HCT116 (cell line): Measurements from ENCODE around the gene EEF1AKMT4. TPM values are rescaled to one million over a fixed set of nuclear protein-coding genes. Genes with fewer than 3 reads are reported as not detected.

Experiments used
- ATAC-seq: fragments of 200-7000 bp; cut with Tn5 transposase; 2 replicates; pipeline ENCODE4 v1.9.1; 2020; ENCODE audit warnings: mild to moderate bottlenecking, moderate library complexity
- BruUV-seq: library from RNA; stranded (reverse); fragments of 400-500 nt; replicated peaks from 2 replicates; lab custom pipeline; 2021; lab: Mats Ljungman, UMichigan
- CTCF ChIA-PET: fragments of 300-600 bp; sonication (Branson Sonifier 250); formaldehyde crosslinking; loops from one replicate; lab custom pipeline; 2021; ENCODE audit warnings: antibody characterized with exemption; lab: Charles Lee
- POLR2A ChIA-PET: fragments of 300-600, 350-600 bp; sonication (Branson Sonifier 250); formaldehyde crosslinking; loops from one replicate; lab custom pipeline; 2021; ENCODE audit warnings: antibody characterized with exemption; lab: Charles Lee
- RAD21 ChIA-PET, 2 experiments: fragments of 300-600 bp; sonication (Branson Sonifier 250); formaldehyde crosslinking; loops; one replicate each; lab custom pipeline; 2023; ENCODE audit warnings: low total read pairs in 2 of 2; ENCODE audit not compliant: uncharacterized antibody in 2 of 2, unreplicated experiment in 2 of 2, low non-redundant PET in 1 of 2; lab: Charles Lee
- DNase-seq: peaks from one replicate; pipeline ENCODE4 v3.0.0-alpha.2; 2010; ENCODE audit warnings: low read depth, low spot score
- H2AFZ ChIP-seq: fragments of 200-600 bp; shearing (Covaris generic), sonication (generic); 2 replicates; pipeline ENCODE4 v1.6.1; 2017; ENCODE audit warnings: low read depth, mixed run types, mixed read lengths, antibody characterized with exemption, low read length; ENCODE audit not compliant: poor library complexity, severe bottlenecking
- H3K27ac ChIP-seq: 2 replicates; pipeline ENCODE4 v1.5.1; 2012; ENCODE audit warnings: low read depth, low read length
- H3K27me3 ChIP-seq: fragments of 200-600 bp; sonication (generic); 2 replicates; pipeline ENCODE4 v1.6.1; 2016; ENCODE audit warnings: mixed run types, low read length, mixed read lengths; ENCODE audit not compliant: insufficient read depth
- H3K36me3 ChIP-seq, 2 experiments: fragments of 200-500 bp in 1 of 2; fragments of 200-600 bp in 1 of 2; sonication (Bioruptor generic) in 1 of 2; sonication (generic) in 1 of 2; 2 replicates each; pipeline versions ENCODE4 v1.5.1 to v1.6.1; 2014 to 2016; ENCODE audit warnings: low read length in 2 of 2, inconsistent platforms in 1 of 2, mixed read lengths in 1 of 2, mixed run types in 1 of 2; ENCODE audit not compliant: insufficient read depth in 2 of 2, control insufficient read depth in 1 of 2
- H3K4me1 ChIP-seq, 2 experiments: fragments of 200-600 bp in 1 of 2; sonication (generic) in 1 of 2; 2 replicates each; pipeline versions ENCODE4 v1.5.1 to v1.6.1; 2012 to 2017; ENCODE audit warnings: low read length in 2 of 2, inconsistent platforms in 1 of 2, mild to moderate bottlenecking in 1 of 2, mixed read lengths in 1 of 2, mixed run types in 1 of 2, moderate library complexity in 1 of 2; ENCODE audit not compliant: insufficient read depth in 2 of 2, control insufficient read depth in 1 of 2
- H3K4me2 ChIP-seq: fragments of 200-600 bp; sonication (generic); 2 replicates; pipeline ENCODE4 v1.6.1; 2017; ENCODE audit warnings: mixed run types, low read length, mixed read lengths
- H3K4me3 ChIP-seq, 2 experiments: fragments of 200-600 bp in 1 of 2; sonication (generic) in 1 of 2; replicated peaks in 1 of 2; 2 replicates each; pipeline ENCODE4 v1.5.1; 2011 to 2016; ENCODE audit warnings: low read length in 2 of 2, control low read depth in 1 of 2, low read depth in 1 of 2, mild to moderate bottlenecking in 1 of 2, mixed read lengths in 1 of 2, mixed run types in 1 of 2
- H3K79me2 ChIP-seq: fragments of 200-600 bp; sonication (generic); 2 replicates; pipeline ENCODE4 v1.6.1; 2017; ENCODE audit warnings: mild to moderate bottlenecking, mixed run types, low read length, moderate library complexity, mixed read lengths; ENCODE audit not compliant: insufficient read depth
- H3K9ac ChIP-seq: fragments of 200-600 bp; sonication (generic); 2 replicates; pipeline ENCODE4 v1.6.1; 2016; ENCODE audit warnings: low read length, mixed read lengths
- H3K9me2 ChIP-seq: fragments of 200-600 bp; sonication (generic), shearing (Covaris generic); 2 replicates; pipeline ENCODE4 v1.6.1; 2017; ENCODE audit warnings: mixed run types, mild to moderate bottlenecking, moderate library complexity; ENCODE audit not compliant: insufficient read depth
- H3K9me3 ChIP-seq, 2 experiments: fragments of 200-500 bp in 1 of 2; fragments of 200-600 bp in 1 of 2; sonication (Bioruptor generic) in 1 of 2; sonication (generic) in 1 of 2; 2 replicates each; pipeline ENCODE4 v1.6.1; 2014 to 2017; ENCODE audit warnings: low read length in 2 of 2, mixed read lengths in 2 of 2, inconsistent platforms in 1 of 2, low read depth in 1 of 2, mild to moderate bottlenecking in 1 of 2, mixed run types in 1 of 2, moderate library complexity in 1 of 2; ENCODE audit not compliant: control insufficient read depth in 1 of 2, insufficient read depth in 1 of 2
- H4K20me1 ChIP-seq: fragments of 200-600 bp; sonication (generic), shearing (Covaris generic); 2 replicates; pipeline ENCODE4 v1.6.1; 2017; ENCODE audit warnings: mixed run types, mild to moderate bottlenecking, moderate library complexity; ENCODE audit not compliant: insufficient read depth
- CBX3 ChIP-seq: IDR thresholded peaks from 2 replicates; pipeline ENCODE4 v1.6.1; 2012; ENCODE audit warnings: low read depth
- CEBPB ChIP-seq: IDR thresholded peaks from 2 replicates; pipeline ENCODE4 v1.6.1; 2012; ENCODE audit warnings: low read depth
- EGR1 ChIP-seq: IDR thresholded peaks from 2 replicates; pipeline ENCODE4 v1.6.1; 2012; ENCODE audit warnings: low read depth
- ELF1 ChIP-seq: IDR thresholded peaks from 2 replicates; pipeline ENCODE4 v1.6.1; 2012; ENCODE audit warnings: low read depth, borderline replicate concordance
- EZH2phosphoT487 ChIP-seq: fragments of 200-600 bp; IDR thresholded peaks from 2 replicates; pipeline ENCODE4 v1.6.1; 2018; ENCODE audit warnings: antibody characterized with exemption, borderline replicate concordance
- FOSL1 ChIP-seq: IDR thresholded peaks from 2 replicates; pipeline ENCODE4 v1.6.1; 2012; ENCODE audit warnings: low read depth
- JUND ChIP-seq: IDR thresholded peaks from 2 replicates; pipeline ENCODE4 v1.6.1; 2012
- POLR2A ChIP-seq: IDR thresholded peaks from 2 replicates; pipeline ENCODE4 v1.7.0; 2011; ENCODE audit warnings: borderline replicate concordance; ENCODE audit not compliant: insufficient read depth, insufficient read length; ENCODE audit errors: extremely low read depth
- RAD21 ChIP-seq: IDR thresholded peaks from 2 replicates; pipeline ENCODE4 v1.6.1; 2012; ENCODE audit warnings: low read depth, mild to moderate bottlenecking
- SRF ChIP-seq: IDR thresholded peaks from 2 replicates; pipeline ENCODE4 v1.6.1; 2012; ENCODE audit warnings: low read depth
- TCF7L2 ChIP-seq: IDR thresholded peaks from 2 replicates; pipeline ENCODE4 v1.7.0; 2011; ENCODE audit warnings: borderline replicate concordance, inconsistent platforms; ENCODE audit not compliant: insufficient read depth, insufficient read length; ENCODE audit errors: extremely low read depth
- YY1 ChIP-seq: IDR thresholded peaks from 2 replicates; pipeline ENCODE4 v1.6.1; 2011; ENCODE audit warnings: low read length, low read depth, moderate library complexity, mild to moderate bottlenecking; ENCODE audit not compliant: insufficient replicate concordance; ENCODE audit errors: extremely low read depth
- ZFX ChIP-seq: fragments of 450-650 bp; IDR thresholded peaks from 2 replicates; pipeline ENCODE4 v1.6.1; 2017
- ZNF274 ChIP-seq: fragments of 200-500 bp; sonication (Bioruptor generic); IDR thresholded peaks from 2 replicates; pipeline ENCODE4 v1.6.1; 2014; ENCODE audit warnings: mild to moderate bottlenecking, low read depth, low read length, inconsistent platforms
- intact Hi-C: fragments of 100-400 bp; cut with micrococcal nuclease; formaldehyde crosslinking; loops from 2 replicates; pipeline ENCODE4 v1.10.0; 2022
- total RNA-seq: library from RNA; stranded (reverse); gene quantifications from one replicate; pipeline ENCODE4 v1.2.1, GENCODE V29; 2021; ENCODE audit not compliant: unreplicated experiment
- TF ChIP-seq, protein P1 (sequence below), 3 experiments: fragments of 200-600 bp in 1 of 3; sonication (generic) in 1 of 3; IDR thresholded peaks in 2 of 3; conservative IDR thresholded peaks in 1 of 3; 2 replicates each; pipeline ENCODE4 v1.5.1; 2012 to 2017; ENCODE audit warnings: low read depth in 2 of 3, low read length in 2 of 3, antibody characterized with exemption in 1 of 3, borderline replicate concordance in 1 of 3, control low read depth in 1 of 3, mild to moderate bottlenecking in 1 of 3, mixed read lengths in 1 of 3, mixed run types in 1 of 3, moderate library complexity in 1 of 3; ENCODE audit not compliant: insufficient read depth in 1 of 3
- TF ChIP-seq, protein P2 (sequence below): IDR thresholded peaks from 2 replicates; pipeline ENCODE4 v1.6.1; 2012
- TF ChIP-seq, protein P3 (sequence below): IDR thresholded peaks from 2 replicates; pipeline ENCODE4 v1.6.1; 2012; ENCODE audit warnings: low read depth
- TF ChIP-seq, protein P4 (sequence below): IDR thresholded peaks from 2 replicates; pipeline ENCODE4 v1.6.1; 2011; ENCODE audit warnings: mild to moderate bottlenecking, low read length, moderate library complexity; ENCODE audit not compliant: insufficient replicate concordance; ENCODE audit errors: extremely low read depth

EEF1AKMT4 gene
- total RNA-seq, 1 experiment from 2014 or later = 10.5 TPM

DNA sequence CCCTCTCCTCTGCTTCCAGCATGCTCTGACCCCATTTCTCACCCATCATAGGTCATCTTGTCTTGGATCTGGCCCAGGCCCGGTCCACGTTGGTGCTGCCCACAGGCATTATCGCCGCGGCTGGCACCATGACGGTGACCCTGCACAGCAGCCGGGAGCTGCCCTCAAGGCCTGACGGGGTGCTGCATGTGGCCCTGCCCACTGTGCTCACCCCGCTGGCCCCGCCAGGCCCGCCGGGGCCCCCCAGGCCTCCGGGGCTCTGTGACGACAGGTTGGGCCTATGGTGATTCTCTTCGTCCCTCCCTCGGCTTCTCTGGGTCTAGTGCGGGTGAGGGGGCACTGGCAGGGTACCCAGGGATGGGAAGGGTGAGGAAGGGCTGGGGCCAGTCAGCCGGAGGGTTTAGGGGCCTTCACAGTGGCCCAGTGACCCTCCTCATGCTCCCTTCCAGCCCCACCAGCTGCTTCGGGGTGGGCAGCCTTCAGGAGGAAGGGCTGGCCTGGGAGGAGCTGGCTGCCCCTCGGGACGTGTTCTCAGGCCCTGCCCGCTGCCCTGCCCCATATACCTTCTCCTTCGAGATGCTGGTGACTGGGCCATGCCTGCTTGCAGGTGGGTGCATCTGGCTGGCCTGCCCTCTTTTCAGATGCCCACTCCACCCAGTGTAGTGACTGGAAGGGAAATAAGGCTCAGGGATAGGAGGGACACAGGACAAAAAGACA is 16.2 kb upstream of the EEF1AKMT4 start:
- TF ChIP-seq POLR2A (no peak), SRF (no peak), FOSL1 (no peak), RAD21 (no peak), CBX3 (no peak), EZH2phosphoT487 (no peak), YY1 (no peak), EGR1 (no peak), ELF1 (no peak), ZFX (no peak), JUND (no peak), ZNF274 (no peak), CEBPB (no peak), TCF7L2 (no peak)
- TF ChIP-seq, protein P1, sequence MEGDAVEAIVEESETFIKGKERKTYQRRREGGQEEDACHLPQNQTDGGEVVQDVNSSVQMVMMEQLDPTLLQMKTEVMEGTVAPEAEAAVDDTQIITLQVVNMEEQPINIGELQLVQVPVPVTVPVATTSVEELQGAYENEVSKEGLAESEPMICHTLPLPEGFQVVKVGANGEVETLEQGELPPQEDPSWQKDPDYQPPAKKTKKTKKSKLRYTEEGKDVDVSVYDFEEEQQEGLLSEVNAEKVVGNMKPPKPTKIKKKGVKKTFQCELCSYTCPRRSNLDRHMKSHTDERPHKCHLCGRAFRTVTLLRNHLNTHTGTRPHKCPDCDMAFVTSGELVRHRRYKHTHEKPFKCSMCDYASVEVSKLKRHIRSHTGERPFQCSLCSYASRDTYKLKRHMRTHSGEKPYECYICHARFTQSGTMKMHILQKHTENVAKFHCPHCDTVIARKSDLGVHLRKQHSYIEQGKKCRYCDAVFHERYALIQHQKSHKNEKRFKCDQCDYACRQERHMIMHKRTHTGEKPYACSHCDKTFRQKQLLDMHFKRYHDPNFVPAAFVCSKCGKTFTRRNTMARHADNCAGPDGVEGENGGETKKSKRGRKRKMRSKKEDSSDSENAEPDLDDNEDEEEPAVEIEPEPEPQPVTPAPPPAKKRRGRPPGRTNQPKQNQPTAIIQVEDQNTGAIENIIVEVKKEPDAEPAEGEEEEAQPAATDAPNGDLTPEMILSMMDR (IDR thresholded peaks at IDR 0.05 in 2 of 3, conservative IDR thresholded peaks at IDR 0.05 in 1 of 3; ENCODE audit: borderline replicate concordance in 1 of 3, insufficient read depth in 1 of 3, low read depth in 2 of 3, low read length in 2 of 3) = no peak
- TF ChIP-seq, protein P2, sequence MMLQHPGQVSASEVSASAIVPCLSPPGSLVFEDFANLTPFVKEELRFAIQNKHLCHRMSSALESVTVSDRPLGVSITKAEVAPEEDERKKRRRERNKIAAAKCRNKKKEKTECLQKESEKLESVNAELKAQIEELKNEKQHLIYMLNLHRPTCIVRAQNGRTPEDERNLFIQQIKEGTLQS = no peak
- TF ChIP-seq, protein P3, sequence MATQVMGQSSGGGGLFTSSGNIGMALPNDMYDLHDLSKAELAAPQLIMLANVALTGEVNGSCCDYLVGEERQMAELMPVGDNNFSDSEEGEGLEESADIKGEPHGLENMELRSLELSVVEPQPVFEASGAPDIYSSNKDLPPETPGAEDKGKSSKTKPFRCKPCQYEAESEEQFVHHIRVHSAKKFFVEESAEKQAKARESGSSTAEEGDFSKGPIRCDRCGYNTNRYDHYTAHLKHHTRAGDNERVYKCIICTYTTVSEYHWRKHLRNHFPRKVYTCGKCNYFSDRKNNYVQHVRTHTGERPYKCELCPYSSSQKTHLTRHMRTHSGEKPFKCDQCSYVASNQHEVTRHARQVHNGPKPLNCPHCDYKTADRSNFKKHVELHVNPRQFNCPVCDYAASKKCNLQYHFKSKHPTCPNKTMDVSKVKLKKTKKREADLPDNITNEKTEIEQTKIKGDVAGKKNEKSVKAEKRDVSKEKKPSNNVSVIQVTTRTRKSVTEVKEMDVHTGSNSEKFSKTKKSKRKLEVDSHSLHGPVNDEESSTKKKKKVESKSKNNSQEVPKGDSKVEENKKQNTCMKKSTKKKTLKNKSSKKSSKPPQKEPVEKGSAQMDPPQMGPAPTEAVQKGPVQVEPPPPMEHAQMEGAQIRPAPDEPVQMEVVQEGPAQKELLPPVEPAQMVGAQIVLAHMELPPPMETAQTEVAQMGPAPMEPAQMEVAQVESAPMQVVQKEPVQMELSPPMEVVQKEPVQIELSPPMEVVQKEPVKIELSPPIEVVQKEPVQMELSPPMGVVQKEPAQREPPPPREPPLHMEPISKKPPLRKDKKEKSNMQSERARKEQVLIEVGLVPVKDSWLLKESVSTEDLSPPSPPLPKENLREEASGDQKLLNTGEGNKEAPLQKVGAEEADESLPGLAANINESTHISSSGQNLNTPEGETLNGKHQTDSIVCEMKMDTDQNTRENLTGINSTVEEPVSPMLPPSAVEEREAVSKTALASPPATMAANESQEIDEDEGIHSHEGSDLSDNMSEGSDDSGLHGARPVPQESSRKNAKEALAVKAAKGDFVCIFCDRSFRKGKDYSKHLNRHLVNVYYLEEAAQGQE = no peak
- TF ChIP-seq, protein P4, sequence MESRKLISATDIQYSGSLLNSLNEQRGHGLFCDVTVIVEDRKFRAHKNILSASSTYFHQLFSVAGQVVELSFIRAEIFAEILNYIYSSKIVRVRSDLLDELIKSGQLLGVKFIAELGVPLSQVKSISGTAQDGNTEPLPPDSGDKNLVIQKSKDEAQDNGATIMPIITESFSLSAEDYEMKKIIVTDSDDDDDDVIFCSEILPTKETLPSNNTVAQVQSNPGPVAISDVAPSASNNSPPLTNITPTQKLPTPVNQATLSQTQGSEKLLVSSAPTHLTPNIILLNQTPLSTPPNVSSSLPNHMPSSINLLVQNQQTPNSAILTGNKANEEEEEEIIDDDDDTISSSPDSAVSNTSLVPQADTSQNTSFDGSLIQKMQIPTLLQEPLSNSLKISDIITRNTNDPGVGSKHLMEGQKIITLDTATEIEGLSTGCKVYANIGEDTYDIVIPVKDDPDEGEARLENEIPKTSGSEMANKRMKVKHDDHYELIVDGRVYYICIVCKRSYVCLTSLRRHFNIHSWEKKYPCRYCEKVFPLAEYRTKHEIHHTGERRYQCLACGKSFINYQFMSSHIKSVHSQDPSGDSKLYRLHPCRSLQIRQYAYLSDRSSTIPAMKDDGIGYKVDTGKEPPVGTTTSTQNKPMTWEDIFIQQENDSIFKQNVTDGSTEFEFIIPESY = no peak
- H3K79me2 ChIP-seq = no peaks in the 10 kb centered on the region
- DNase-seq (no peak), ATAC-seq (no peak)
- no peak overlapping the region for H3K9ac ChIP-seq
- H3K4me3 ChIP-seq = no peak overlapping the region
- no peaks in the 10 kb centered on the region for H3K9me2 ChIP-seq
- no peaks in the 10 kb centered on the region for H3K9me3 ChIP-seq
- H3K4me1 ChIP-seq = peaks cover 12 to 34% of the 10 kb centered on the region in 2 experiments
- RAD21 ChIA-PET = interaction anchor here in 1 of 2 experiments (0.9 kb wide), 1 partner anchor 59 kb away, joined by 3 read pairs; no protein-coding TSS in a partner anchor
- BruUV-seq = no TSS peak
- CTCF ChIA-PET = interaction anchor here (0.6 kb wide), 1 partner anchor 782 kb away, joined by 4 read pairs; no protein-coding TSS in a partner anchor
- no peaks in the 10 kb centered on the region for H3K36me3 ChIP-seq
- no peak overlapping the region for H2AFZ ChIP-seq
- POLR2A ChIA-PET = no interaction called here
- intact Hi-C loops = no loop called here
- no peaks in the 10 kb centered on the region for H3K27me3 ChIP-seq
- H3K4me2 ChIP-seq = 0 out of 2 replicates have a peak overlapping the region, but pooled peaks have one; percentile 70
- no peaks in the 10 kb centered on the region for H4K20me1 ChIP-seq
- 0 out of 2 replicates have a peak overlapping the region, but pooled peaks have one; percentile 23 for H3K27ac ChIP-seq
